Measurements from ENCODE around the gene TTC27.

The TTC27 gene

GRCh38 chr2:32806857-32807256 lies 179.0 kb downstream of the TTC27 start:
- H3K27ac ChIP-seq, result no peak overlapping the region
- TF ChIP-seq CTCF (conservative IDR thresholded peaks at IDR 0.05), result no peak

GRCh38 chr2:32807662-32808061 lies 179.8 kb downstream of the TTC27 start:
- TF ChIP-seq CTCF (conservative IDR thresholded peaks at IDR 0.05) (no peak), ZFX (IDR thresholded peaks at IDR 0.05) (no peak)
- H3K27ac ChIP-seq, result no peak overlapping the region

- H3K27ac ChIP-seq, result no peak overlapping the region
- TF ChIP-seq ZFX (IDR thresholded peaks at IDR 0.05) (no peak), CTCF (conservative IDR thresholded peaks at IDR 0.05) (no peak)
These were observed 183.2 kb downstream of the TTC27 start for GRCh38 chr2:32810909-32811495.

- TF ChIP-seq CTCF (conservative IDR thresholded peaks at IDR 0.05), result no peak
- TF ChIP-seq ZFX (IDR thresholded peaks at IDR 0.05), result no peak
- no peak overlapping the region for H3K27ac ChIP-seq
These were observed 183.8 kb downstream of the TTC27 start for GRCh38 chr2:32811696-32812095.

GRCh38 chr2:32812316-32812715 lies 184.5 kb downstream of the TTC27 start:
- TF ChIP-seq ZFX (IDR thresholded peaks at IDR 0.05), result no peak
- no peak for TF ChIP-seq CTCF (conservative IDR thresholded peaks at IDR 0.05)
- H3K27ac ChIP-seq, result no peak overlapping the region

GRCh38 chr2:32820088-32820487 lies 192.2 kb downstream of the TTC27 start:
- H3K27ac ChIP-seq, result no peak overlapping the region
- no peak for TF ChIP-seq ZFX (IDR thresholded peaks at IDR 0.05)
- TF ChIP-seq CTCF (conservative IDR thresholded peaks at IDR 0.05), result no peak

GRCh38 chr2:32820701-32821100 lies 192.9 kb downstream of the TTC27 start:
- TF ChIP-seq ZFX (IDR thresholded peaks at IDR 0.05) (no peak), CTCF (conservative IDR thresholded peaks at IDR 0.05) (no peak)

More at GRCh38 chr2:32820701-32821100, 192.9 kb downstream of the TTC27 start:
- no peak overlapping the region for H3K27ac ChIP-seq
